HG03575 (cell line): ENCODE results near the gene HIBCH.

Source experiments
- ATAC-seq: cut with Tn5 transposase; IDR thresholded peaks from one replicate; pipeline ENCODE4 v1.9.1; 2021; ENCODE audit not compliant: unreplicated experiment, insufficient number of reproducible peaks, low FRiP score; ENCODE audit errors: extremely low read depth

HIBCH gene

GRCh38 chr2:190210471-190210870 is 109.2 kb downstream of the HIBCH start:
- no peak for ATAC-seq

DNA sequence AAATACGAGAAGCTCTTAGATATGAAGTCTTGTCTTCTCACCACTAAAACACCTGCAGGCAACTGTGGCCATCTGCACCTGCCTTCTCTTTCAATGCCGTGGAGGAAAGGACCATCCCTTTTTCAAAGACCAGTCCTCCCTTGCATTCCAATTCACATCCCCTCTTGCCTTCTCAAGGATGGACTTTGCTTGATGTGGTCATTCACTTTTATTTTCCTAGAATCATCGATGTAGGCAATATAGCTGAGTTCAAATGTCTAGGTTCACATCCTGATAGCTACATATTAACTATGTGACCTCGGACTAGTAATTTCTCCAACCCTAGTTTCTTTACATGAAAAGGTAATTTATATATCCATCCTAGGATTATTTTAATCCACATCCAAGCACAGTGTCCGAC is 110.1 kb downstream of the HIBCH start:
- no peak for ATAC-seq

GRCh38 chr2:190207930-190208329 is 111.7 kb downstream of the HIBCH start:
- ATAC-seq = no peak

DNA sequence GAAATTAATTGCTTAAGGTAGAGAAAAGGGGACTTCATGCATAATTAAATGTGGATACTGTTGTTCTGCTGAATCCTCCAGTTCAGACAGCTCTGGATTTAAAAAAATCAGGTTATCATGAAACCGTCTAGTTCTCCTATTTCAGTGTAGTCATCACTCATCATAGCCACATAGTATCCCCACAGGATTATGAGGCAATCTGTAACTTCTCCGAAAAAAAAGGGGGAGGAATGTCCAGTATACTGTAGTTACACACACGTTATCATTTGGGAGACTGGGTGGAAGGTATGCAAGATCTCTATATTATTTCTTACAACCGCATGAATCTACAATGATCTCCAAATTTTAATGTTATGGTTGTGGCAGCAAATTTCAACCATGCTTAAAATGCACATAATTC is 114.0 kb downstream of the HIBCH start:
- no peak for ATAC-seq

GRCh38 chr2:190202604-190203003 is 117.0 kb downstream of the HIBCH start:
- no peak for ATAC-seq

GRCh38 chr2:190202018-190202417 is 117.6 kb downstream of the HIBCH start:
- no peak for ATAC-seq

GRCh38 chr2:190200603-190201002 is 119.0 kb downstream of the HIBCH start:
- no peak for ATAC-seq

- ATAC-seq = no peak
Observed at GRCh38 chr2:190199530-190199929, 120.1 kb downstream of the HIBCH start.

DNA sequence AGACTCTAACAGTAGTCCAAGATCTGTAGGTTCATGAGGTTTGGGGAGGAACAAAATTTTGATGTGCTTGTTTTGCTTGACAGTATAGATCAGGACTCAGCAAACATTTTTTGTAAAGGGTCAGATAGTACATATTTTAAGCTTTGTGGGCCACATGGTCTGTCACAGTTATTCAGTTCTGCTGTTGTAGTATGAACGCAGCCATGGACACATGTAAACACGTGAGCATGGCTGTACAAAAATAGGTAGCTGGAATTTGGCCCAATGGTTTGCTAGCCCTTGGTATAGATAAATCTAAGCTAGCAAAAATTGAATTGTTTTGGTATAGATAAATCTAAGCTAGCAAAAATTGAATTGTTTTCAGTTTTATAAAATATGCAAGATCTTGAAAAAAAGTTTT is 120.5 kb downstream of the HIBCH start:
- ATAC-seq = no peak

GRCh38 chr2:190197143-190197720 is 122.4 kb downstream of the HIBCH start:
- ATAC-seq = no peak

DNA sequence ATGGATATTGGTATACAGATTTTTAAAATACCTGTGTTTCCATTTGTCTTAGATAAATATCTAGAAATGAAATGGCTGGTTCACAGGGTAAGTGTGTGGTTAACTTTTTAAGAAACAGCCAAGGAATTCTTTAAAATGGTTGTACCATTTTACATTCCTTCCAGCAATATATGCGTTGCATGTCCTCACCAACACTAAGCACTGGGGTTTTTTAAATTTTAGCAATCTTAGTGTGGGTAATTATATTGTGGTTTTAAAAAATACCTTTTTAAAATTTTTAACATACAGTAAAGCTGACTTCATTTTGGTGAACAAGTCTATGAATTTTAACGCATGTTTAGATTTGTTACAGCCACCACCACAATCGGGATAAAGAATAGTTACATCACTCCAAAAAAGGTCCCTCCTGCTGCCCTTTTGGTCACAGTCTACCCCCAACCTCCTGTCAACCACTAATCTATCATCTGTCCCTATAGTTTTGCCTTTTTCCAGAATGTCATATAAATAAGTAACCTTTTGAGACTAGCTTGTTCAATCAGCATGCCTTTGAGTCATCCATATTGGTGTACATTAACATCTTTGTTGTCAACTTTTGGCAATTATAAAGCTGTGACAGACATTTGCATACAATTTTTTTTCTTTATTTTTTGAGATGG is 129.0 kb downstream of the HIBCH start:
- ATAC-seq = no peak

DNA sequence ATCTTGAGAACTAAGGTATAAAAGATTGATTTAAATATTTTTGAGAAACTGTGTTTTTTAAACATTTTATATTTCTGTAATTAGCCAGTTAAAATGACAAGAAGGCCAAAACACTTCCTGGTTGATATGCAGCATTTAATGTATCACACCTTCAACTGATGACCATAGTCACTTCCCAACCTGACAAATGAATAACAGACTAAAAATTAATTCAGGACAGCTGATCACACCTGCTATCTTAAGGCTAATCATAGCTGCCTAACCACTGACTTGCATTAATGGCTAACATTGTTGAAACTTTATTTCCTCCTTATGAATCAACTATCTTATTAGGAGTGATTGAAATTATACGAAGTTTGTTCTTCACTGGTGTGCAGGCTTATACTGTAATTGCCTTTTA is 131.3 kb downstream of the HIBCH start:
- ATAC-seq = no peak

GRCh38 chr2:190186238-190186637 is 133.4 kb downstream of the HIBCH start:
- ATAC-seq = no peak

- no peak for ATAC-seq
Observed at GRCh38 chr2:190185380-190185779, 134.2 kb downstream of the HIBCH start.

DNA sequence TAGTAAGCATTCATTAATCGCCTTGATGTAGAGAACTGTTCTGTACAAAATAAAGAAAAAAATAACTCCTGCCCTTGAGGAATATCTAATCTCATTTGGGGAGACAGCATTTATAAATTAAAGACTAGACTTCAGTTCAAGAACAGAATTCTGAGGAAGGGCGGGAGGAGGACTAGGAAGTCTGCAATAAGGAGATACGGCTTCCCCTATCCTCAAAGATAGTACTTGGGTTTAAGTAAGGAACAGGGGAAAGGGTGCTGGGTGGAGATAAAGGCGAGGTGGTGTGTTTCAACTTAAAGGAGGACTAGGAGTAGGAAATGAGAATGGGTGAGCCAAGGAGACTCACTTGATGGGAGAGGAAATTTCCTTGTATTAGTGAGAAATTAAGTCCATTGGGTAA is 135.2 kb downstream of the HIBCH start:
- ATAC-seq = no peak

DNA sequence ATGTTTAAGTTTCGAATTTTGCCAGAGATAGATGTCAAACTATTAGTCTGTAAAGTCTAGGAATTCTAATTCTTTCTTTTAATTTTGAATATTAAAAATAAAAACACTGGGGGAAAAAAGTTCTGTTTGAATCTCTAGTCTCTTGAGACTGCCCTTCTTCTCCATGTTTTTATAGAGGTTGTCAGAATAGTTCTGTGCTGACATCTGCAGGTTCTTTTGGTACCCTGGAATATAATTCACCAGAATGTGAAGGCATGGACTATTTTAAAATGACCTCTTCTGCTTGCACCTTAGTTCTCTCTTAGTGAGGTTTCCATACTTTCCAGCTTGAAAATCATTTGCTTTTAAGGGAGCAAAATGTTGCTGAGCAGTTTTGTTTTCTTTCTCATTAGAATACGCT is 136.1 kb downstream of the HIBCH start:
- ATAC-seq = no peak

DNA sequence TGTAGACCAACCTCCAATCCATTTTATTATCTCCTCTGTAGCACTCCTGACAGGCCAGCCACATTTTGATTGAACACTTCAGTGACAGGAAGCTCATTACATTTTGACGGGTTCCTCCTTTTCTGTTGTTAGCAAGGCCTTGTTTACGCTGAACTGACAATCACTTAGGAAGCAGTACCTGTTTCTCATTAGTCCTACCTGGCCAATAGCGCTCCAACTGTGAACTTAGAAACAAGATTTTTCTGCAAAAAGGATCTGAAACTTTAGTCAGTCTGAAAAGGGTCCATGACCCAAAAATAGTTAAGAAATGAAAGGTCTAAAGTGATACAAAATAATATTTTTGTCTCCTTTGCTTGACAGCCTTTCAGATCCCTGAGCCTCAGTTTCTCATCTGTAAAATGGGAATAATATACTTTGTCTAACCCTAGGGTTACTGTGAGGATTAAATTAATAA is 137.5 kb downstream of the HIBCH start:
- ATAC-seq = no peak

- ATAC-seq = no peak
Observed at GRCh38 chr2:190181123-190181669, 138.4 kb downstream of the HIBCH start.

DNA sequence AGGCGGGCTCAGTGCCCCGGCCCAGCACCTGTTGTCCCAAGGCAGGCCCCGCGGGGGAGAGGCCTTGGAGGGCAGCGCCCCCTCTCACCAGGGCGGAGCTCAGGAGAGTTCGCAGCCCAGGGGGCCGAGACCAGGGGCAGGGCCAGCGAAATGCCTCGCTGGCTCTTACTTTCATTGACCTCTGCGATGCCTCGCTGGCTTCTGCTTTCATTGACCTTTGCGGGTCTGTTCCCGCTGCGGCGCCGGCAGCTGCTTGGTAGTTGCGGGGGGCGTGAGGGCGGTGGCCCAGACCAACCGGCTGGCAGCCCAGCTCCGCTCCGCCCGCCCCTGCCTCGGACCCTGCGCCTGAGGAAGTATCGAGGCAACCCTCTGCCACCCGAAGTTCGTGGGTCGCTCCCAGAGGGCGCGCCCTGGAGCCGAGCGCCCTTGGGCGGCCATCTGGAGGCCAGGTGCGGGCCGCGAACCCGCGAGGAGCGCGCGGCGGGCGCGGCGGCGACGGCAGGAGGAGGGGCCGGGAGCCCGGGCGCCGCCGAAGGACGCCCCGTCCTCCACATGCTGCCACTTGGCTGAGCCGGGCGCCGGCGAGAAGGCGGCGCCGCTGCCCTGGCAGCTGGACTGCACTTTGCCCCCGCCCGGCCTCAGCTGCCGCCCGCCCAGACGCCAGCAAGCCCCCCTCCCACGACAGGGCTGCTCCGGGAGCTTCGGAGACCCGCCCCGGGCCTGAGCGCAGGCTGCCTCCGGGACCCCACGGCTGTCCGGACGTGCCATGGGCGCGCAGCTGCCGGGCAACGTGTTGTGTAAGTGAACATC is 139.1 kb downstream of the HIBCH start:
- ATAC-seq = peak; percentile 44

- no peak for ATAC-seq
Observed at GRCh38 chr2:190179754-190180312, 139.8 kb downstream of the HIBCH start.
